Measurements from ENCODE around the gene ZAP70.
A peak's percentile ranks its signal among the peaks of the same experiment; 100 is the strongest.

The ZAP70 gene

GRCh38 chr2:97698530-97698929 is 14.8 kb upstream of the ZAP70 start:
- DNase-seq (ENCODE audit: low read depth), result no peak
- no peak overlapping the region for H3K4me3 ChIP-seq (replicated peaks; ENCODE audit: low read depth, low read length)
- TF ChIP-seq, protein P1, sequence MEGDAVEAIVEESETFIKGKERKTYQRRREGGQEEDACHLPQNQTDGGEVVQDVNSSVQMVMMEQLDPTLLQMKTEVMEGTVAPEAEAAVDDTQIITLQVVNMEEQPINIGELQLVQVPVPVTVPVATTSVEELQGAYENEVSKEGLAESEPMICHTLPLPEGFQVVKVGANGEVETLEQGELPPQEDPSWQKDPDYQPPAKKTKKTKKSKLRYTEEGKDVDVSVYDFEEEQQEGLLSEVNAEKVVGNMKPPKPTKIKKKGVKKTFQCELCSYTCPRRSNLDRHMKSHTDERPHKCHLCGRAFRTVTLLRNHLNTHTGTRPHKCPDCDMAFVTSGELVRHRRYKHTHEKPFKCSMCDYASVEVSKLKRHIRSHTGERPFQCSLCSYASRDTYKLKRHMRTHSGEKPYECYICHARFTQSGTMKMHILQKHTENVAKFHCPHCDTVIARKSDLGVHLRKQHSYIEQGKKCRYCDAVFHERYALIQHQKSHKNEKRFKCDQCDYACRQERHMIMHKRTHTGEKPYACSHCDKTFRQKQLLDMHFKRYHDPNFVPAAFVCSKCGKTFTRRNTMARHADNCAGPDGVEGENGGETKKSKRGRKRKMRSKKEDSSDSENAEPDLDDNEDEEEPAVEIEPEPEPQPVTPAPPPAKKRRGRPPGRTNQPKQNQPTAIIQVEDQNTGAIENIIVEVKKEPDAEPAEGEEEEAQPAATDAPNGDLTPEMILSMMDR (IDR thresholded peaks at IDR 0.05; ENCODE audit: low read length, missing control alignments), result no peak

DNA sequence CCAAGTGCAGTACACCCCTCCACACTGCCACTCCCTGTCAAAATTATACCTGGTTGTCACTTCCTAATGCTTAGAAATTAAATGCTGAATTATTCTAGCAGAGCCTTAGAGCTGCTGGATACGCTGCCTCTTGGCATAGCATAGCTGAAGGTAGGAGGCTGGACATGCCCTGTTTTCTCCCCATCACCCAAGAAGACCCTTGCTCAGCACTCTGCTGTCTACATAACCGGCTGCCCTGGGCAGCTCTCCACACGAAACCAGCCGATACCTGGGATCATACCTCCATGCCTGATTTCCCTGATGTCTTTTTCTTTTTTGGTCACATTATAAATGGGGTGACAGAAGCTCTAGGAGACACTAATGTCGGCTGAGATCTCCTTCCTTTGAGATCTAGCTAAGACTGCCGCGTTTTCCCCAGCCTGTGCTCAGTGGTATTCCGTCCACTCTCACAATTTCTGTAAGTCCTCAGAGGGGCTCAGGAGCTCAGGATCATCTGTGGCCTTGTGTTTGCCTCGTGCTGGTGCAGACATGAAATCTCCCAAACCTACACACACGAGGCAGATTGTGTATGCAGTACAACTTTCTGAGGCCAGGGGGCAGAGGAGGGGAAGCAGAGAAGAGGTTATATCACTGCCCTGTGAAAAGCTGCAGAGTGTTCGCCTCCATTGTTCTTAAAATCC is 13.5 kb upstream of the ZAP70 start:
- TF ChIP-seq, protein P1 (IDR thresholded peaks at IDR 0.05; ENCODE audit: low read length, missing control alignments), result peak; percentile 87
- peak; percentile 80 for DNase-seq (ENCODE audit: low read depth)
- no peak overlapping the region for H3K4me3 ChIP-seq (replicated peaks; ENCODE audit: low read depth, low read length)

- no peak for DNase-seq (ENCODE audit: low read depth)
- TF ChIP-seq, protein P1 (IDR thresholded peaks at IDR 0.05; ENCODE audit: low read length, missing control alignments), result no peak
- no peak overlapping the region for H3K4me3 ChIP-seq (replicated peaks; ENCODE audit: low read depth, low read length)
Measured at GRCh38 chr2:97701186-97701585, 12.2 kb upstream of the ZAP70 start.

- peak; percentile 11 for DNase-seq (ENCODE audit: low read depth)
- TF ChIP-seq, protein P1 (IDR thresholded peaks at IDR 0.05; ENCODE audit: low read length, missing control alignments), result no peak
- no peak overlapping the region for H3K4me3 ChIP-seq (replicated peaks; ENCODE audit: low read depth, low read length)
Measured at GRCh38 chr2:97701851-97702465, 11.4 kb upstream of the ZAP70 start.

- TF ChIP-seq, protein P1 (IDR thresholded peaks at IDR 0.05; ENCODE audit: low read length, missing control alignments), result no peak
- DNase-seq (ENCODE audit: low read depth), result no peak
- H3K4me3 ChIP-seq (replicated peaks; ENCODE audit: low read depth, low read length), result no peak overlapping the region
Measured at GRCh38 chr2:97702731-97703470, 10.5 kb upstream of the ZAP70 start.

- H3K4me3 ChIP-seq (replicated peaks; ENCODE audit: low read depth, low read length), result no peak overlapping the region
- DNase-seq (ENCODE audit: low read depth), result no peak
- TF ChIP-seq, protein P1 (IDR thresholded peaks at IDR 0.05; ENCODE audit: low read length, missing control alignments), result no peak
Measured at GRCh38 chr2:97703741-97704140, 9.6 kb upstream of the ZAP70 start.
